ENCODE results near the gene FAM131A. TPM values are rescaled to one million over a fixed set of nuclear protein-coding genes. Genes with fewer than 3 reads are reported as not detected.

FAM131A gene
- total RNA-seq, 6 donors from 2014 or later: 14.8 to 52.7 (median 25.2) TPM

DNA sequence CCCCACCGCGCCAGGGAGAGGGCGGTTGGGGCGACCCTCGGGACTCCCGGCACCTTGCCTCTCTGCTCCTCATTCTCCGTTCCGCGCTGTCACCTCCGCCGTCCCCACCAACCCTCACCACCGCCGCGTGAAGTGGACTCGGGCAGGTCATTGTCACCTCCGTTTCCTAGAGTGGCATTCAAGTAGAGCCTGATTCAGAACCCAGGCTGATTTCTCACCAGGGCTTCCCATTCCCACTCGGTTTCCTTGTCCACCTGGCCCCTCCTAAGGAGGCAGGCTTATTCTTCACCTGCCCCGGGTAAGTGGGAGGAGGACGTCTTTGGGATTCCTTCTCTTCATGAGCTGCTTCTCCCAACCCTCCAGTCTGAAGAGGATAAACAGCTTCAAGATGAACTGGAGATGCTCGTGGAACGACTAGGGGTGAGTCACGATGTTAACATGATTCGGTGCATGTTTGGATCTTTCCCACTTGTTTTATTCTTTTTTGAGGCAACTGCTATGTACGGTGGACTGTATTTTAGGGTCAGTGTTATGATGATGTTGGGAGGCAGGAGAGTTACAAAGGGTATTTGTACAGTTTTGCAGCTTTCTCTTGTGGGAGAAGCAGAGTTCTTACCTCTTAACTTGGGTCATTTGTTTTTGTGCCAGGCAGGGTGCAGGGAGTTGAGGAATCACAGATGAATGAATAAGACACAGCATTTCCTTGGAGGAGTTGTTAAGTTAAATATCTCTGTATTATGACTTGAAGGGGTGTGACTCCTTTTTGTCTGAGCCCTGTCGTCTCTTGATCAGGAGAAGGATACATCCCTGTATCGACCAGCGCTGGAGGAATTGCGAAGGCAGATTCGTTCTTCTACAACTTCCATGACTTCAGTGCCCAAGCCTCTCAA is 37.7 kb upstream of the FAM131A start:
- no peaks in the 10 kb centered on the region for H3K27me3 ChIP-seq
- ATAC-seq (ENCODE audit: low FRiP score in 2 of 2): no peak
- TF ChIP-seq EP300 (IDR thresholded peaks at IDR 0.05): no peak
- no peak for TF ChIP-seq POLR2AphosphoS5 (IDR thresholded peaks at IDR 0.05)
- no peak for TF ChIP-seq CTCF (IDR thresholded peaks at IDR 0.05)
- peaks cover 30 to 47% (median 42%) of the 10 kb centered on the region in 4 donors for H3K36me3 ChIP-seq
- 23 to 31% methylated on average over 18 to 24 of the region's 29 CpGs for WGBS, 2 donors
- peak overlapping the region; percentile 75 to 89 (median 85) for H3K27ac ChIP-seq
- DNase-seq: no peak
- H3K4me1 ChIP-seq: peaks cover 12 to 21% (median 16%) of the 10 kb centered on the region in 4 donors
- H3K4me3 ChIP-seq: peak overlapping the region; percentile 54 to 97 (median 68)
- no peaks in the 10 kb centered on the region for H3K9me3 ChIP-seq

- Histone ChIP-seq H3K27me3 (no peaks in the 10 kb centered on the region), H3K9me3 (no peaks in the 10 kb centered on the region), H3K4me3 (peak overlapping the region in 2 of 4 donors; percentile 70 to 97), H3K4me1 (peaks cover 12 to 21% (median 16%) of the 10 kb centered on the region in 4 donors), H3K27ac (no peak overlapping the region), H3K36me3 (peaks cover 30 to 53% (median 46%) of the 10 kb centered on the region in 4 donors)
- WGBS, 2 donors: 81 to 82% methylated on average over 3 of the region's 3 CpGs
- no peak for DNase-seq
- no peak for ATAC-seq (ENCODE audit: low FRiP score in 2 of 2)
- TF ChIP-seq CTCF (IDR thresholded peaks at IDR 0.05) (no peak), EP300 (IDR thresholded peaks at IDR 0.05) (no peak), POLR2A (IDR thresholded peaks at IDR 0.05) (no peak), POLR2AphosphoS5 (IDR thresholded peaks at IDR 0.05) (no peak)
Measured at GRCh38 chr3:184300378-184300720, 37.1 kb upstream of the FAM131A start.

GRCh38 chr3:184305577-184305976 is 31.8 kb upstream of the FAM131A start:
- Histone ChIP-seq H3K27ac (no peak overlapping the region), H3K4me3 (no peak overlapping the region), H3K36me3 (peaks cover 58 to 90% (median 83%) of the 10 kb centered on the region in 4 donors), H3K27me3 (no peaks in the 10 kb centered on the region), H3K4me1 (peaks cover 2 to 5% (median 3%) of the 10 kb centered on the region in 4 donors), H3K9me3 (no peaks in the 10 kb centered on the region)
- TF ChIP-seq CTCF (IDR thresholded peaks at IDR 0.05) (peak in 2 of 6 experiments; percentile 14 to 28), POLR2AphosphoS5 (IDR thresholded peaks at IDR 0.05) (no peak), EP300 (IDR thresholded peaks at IDR 0.05) (no peak), POLR2A (IDR thresholded peaks at IDR 0.05) (no peak)
- WGBS, 2 donors: 71 to 80% methylated on average over 1 of the region's 1 CpG
- ATAC-seq (ENCODE audit: low FRiP score in 2 of 2): no peak
- no peak for DNase-seq

GRCh38 chr3:184306341-184306972 is 30.9 kb upstream of the FAM131A start:
- no peaks in the 10 kb centered on the region for H3K9me3 ChIP-seq
- 91 to 97% methylated on average over 4 of the region's 4 CpGs for WGBS, 2 donors
- ATAC-seq (ENCODE audit: low FRiP score in 2 of 2): no peak
- H3K4me1 ChIP-seq: no peaks in the 10 kb centered on the region
- no peak overlapping the region for H3K27ac ChIP-seq
- no peak overlapping the region for H3K4me3 ChIP-seq
- TF ChIP-seq EP300 (IDR thresholded peaks at IDR 0.05) (no peak), POLR2A (IDR thresholded peaks at IDR 0.05) (no peak), POLR2AphosphoS5 (IDR thresholded peaks at IDR 0.05) (no peak), CTCF (IDR thresholded peaks at IDR 0.05) (no peak)
- no peak for DNase-seq
- no peaks in the 10 kb centered on the region for H3K27me3 ChIP-seq
- H3K36me3 ChIP-seq: peaks cover 55 to 83% (median 75%) of the 10 kb centered on the region in 4 donors

Measured in upper lobe of left lung (tissue), 6 donors.